ENCODE results near the gene SLC44A1. TPM values are rescaled to one million over a fixed set of nuclear protein-coding genes. Genes with fewer than 3 reads are reported as not detected.

SLC44A1 gene
- total RNA-seq, 1 donor from 2014 or later: 13.9 TPM

- no peaks in the 10 kb centered on the region for H3K36me3 Mint-ChIP-seq (ENCODE audit: low read depth)
- H3K27ac Mint-ChIP-seq (ENCODE audit: unreplicated experiment): no peak overlapping the region
- peaks cover 26% of the 10 kb centered on the region for H3K4me1 Mint-ChIP-seq
- H3K4me3 Mint-ChIP-seq: no peak overlapping the region
- DNase-seq (ENCODE audit: low read depth, low spot score): no peak
- TF ChIP-seq CTCF (conservative IDR thresholded peaks at IDR 0.05): no peak
- no peaks in the 10 kb centered on the region for H3K9me3 Mint-ChIP-seq
- H3K27me3 Mint-ChIP-seq (ENCODE audit: low read depth): no peaks in the 10 kb centered on the region
Observed at GRCh38 chr9:105393576-105394344, 149.3 kb downstream of the SLC44A1 start.

GRCh38 chr9:105396441-105396840 lies 152.0 kb downstream of the SLC44A1 start:
- TF ChIP-seq CTCF (conservative IDR thresholded peaks at IDR 0.05): no peak
- H3K27ac Mint-ChIP-seq (ENCODE audit: unreplicated experiment): no peak overlapping the region
- peaks cover 18% of the 10 kb centered on the region for H3K4me1 Mint-ChIP-seq
- no peaks in the 10 kb centered on the region for H3K9me3 Mint-ChIP-seq
- no peak overlapping the region for H3K4me3 Mint-ChIP-seq
- no peaks in the 10 kb centered on the region for H3K27me3 Mint-ChIP-seq (ENCODE audit: low read depth)
- no peaks in the 10 kb centered on the region for H3K36me3 Mint-ChIP-seq (ENCODE audit: low read depth)
- no peak for DNase-seq (ENCODE audit: low read depth, low spot score)

GRCh38 chr9:105396901-105397300 lies 152.4 kb downstream of the SLC44A1 start:
- H3K4me1 Mint-ChIP-seq: peaks cover 13% of the 10 kb centered on the region
- no peak overlapping the region for H3K4me3 Mint-ChIP-seq
- TF ChIP-seq CTCF (conservative IDR thresholded peaks at IDR 0.05): no peak
- no peaks in the 10 kb centered on the region for H3K9me3 Mint-ChIP-seq
- H3K27ac Mint-ChIP-seq (ENCODE audit: unreplicated experiment): no peak overlapping the region
- no peaks in the 10 kb centered on the region for H3K36me3 Mint-ChIP-seq (ENCODE audit: low read depth)
- H3K27me3 Mint-ChIP-seq (ENCODE audit: low read depth): no peaks in the 10 kb centered on the region
- no peak for DNase-seq (ENCODE audit: low read depth, low spot score)

- H3K27ac Mint-ChIP-seq (ENCODE audit: unreplicated experiment): no peak overlapping the region
- H3K4me1 Mint-ChIP-seq: peaks cover 10% of the 10 kb centered on the region
- no peaks in the 10 kb centered on the region for H3K9me3 Mint-ChIP-seq
- H3K36me3 Mint-ChIP-seq (ENCODE audit: low read depth): no peaks in the 10 kb centered on the region
- no peak overlapping the region for H3K4me3 Mint-ChIP-seq
- DNase-seq (ENCODE audit: low read depth, low spot score): no peak
- no peaks in the 10 kb centered on the region for H3K27me3 Mint-ChIP-seq (ENCODE audit: low read depth)
- no peak for TF ChIP-seq CTCF (conservative IDR thresholded peaks at IDR 0.05)
Observed at GRCh38 chr9:105399117-105399516, 154.7 kb downstream of the SLC44A1 start.

- Mint-ChIP-seq H3K4me1 (peaks cover 13% of the 10 kb centered on the region), H3K36me3 (ENCODE audit: low read depth) (no peaks in the 10 kb centered on the region), H3K9me3 (no peaks in the 10 kb centered on the region), H3K27me3 (ENCODE audit: low read depth) (no peaks in the 10 kb centered on the region), H3K27ac (ENCODE audit: unreplicated experiment) (no peak overlapping the region), H3K4me3 (no peak overlapping the region)
- no peak for DNase-seq (ENCODE audit: low read depth, low spot score)
- TF ChIP-seq CTCF (conservative IDR thresholded peaks at IDR 0.05): no peak
Observed at GRCh38 chr9:105401651-105402050, 157.2 kb downstream of the SLC44A1 start.
